Upper lobe of left lung (tissue), 4 donors: Measurements from ENCODE around the gene TACC2.

Experiments
- POLR2A ChIP-seq, 4 donors: fragments of 450-650 bp; IDR thresholded peaks; one replicate each; pipeline ENCODE4 v1.5.1; 2016 to 2017; ENCODE audit warnings: antibody characterized with exemption in 4 of 4, mild to moderate bottlenecking in 2 of 4
- TF ChIP-seq, protein P1 (sequence below), 6 experiments: fragments of 450-650 bp in 4 of 6; fragments of 200-600 bp in 2 of 6; sonication (generic) in 2 of 6; IDR thresholded peaks; one replicate each; pipeline ENCODE4 v1.5.1; 2016 to 2019; ENCODE audit warnings: antibody characterized with exemption in 6 of 6

DNA sequence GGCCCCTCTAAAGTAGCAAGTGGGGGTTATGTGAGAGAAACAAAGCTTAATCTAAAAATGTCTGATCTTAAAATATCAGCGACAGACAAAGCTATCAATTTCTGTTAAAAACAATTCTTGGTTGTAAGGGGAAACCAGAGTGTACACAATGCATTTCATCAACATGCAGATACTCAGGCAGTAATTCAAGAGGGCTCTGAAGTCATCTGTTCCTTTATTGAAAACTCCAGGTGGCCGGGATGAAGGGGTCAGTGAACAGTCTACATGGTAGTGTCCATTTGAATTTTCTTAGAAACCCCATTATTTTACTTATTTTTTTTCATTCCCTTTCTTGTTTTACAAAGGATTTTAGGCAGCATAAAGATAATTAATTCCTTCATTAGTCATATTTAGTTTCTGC lies 245.5 kb downstream of the TACC2 start:
- TF ChIP-seq, protein P1, sequence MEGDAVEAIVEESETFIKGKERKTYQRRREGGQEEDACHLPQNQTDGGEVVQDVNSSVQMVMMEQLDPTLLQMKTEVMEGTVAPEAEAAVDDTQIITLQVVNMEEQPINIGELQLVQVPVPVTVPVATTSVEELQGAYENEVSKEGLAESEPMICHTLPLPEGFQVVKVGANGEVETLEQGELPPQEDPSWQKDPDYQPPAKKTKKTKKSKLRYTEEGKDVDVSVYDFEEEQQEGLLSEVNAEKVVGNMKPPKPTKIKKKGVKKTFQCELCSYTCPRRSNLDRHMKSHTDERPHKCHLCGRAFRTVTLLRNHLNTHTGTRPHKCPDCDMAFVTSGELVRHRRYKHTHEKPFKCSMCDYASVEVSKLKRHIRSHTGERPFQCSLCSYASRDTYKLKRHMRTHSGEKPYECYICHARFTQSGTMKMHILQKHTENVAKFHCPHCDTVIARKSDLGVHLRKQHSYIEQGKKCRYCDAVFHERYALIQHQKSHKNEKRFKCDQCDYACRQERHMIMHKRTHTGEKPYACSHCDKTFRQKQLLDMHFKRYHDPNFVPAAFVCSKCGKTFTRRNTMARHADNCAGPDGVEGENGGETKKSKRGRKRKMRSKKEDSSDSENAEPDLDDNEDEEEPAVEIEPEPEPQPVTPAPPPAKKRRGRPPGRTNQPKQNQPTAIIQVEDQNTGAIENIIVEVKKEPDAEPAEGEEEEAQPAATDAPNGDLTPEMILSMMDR (IDR thresholded peaks at IDR 0.05), result no peak
- no peak for TF ChIP-seq POLR2A (IDR thresholded peaks at IDR 0.05)
